GM10266 (cell line): ENCODE measurements around the gene CCDC33.
A peak's percentile ranks its signal among the peaks of the same experiment; 100 is the strongest.

ENCODE experiments used
- DNase-seq: peaks from one replicate; pipeline ENCODE4 v3.0.0; 2012; ENCODE audit errors: extremely low spot score
- TF ChIP-seq, protein P1 (sequence below): IDR thresholded peaks from 2 replicates; pipeline ENCODE4 v1.5.1; 2012; ENCODE audit warnings: mild to moderate bottlenecking, low read depth; ENCODE audit not compliant: control insufficient read depth, insufficient read depth; ENCODE audit errors: missing control alignments

The CCDC33 gene

DNA sequence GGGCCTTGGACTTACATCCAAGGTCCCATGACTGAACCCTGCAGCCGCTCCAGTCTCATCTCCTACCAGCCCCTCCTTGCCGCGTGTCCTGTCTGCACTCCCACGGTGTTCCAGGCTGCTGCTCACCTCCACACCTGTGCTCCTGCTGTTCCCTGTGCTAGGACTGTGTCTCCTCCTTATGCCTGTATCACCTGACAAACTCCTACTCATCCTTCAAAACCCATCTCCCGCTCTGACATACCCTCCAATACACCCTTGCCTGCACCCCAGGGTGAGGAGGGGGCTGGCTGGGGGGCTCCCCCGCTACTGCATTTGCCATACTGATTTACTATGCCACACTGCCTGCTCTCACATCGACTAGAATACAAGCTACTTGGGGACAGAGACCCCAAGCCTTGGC, 77.8 kb downstream of the CCDC33 start:
- TF ChIP-seq, protein P1, sequence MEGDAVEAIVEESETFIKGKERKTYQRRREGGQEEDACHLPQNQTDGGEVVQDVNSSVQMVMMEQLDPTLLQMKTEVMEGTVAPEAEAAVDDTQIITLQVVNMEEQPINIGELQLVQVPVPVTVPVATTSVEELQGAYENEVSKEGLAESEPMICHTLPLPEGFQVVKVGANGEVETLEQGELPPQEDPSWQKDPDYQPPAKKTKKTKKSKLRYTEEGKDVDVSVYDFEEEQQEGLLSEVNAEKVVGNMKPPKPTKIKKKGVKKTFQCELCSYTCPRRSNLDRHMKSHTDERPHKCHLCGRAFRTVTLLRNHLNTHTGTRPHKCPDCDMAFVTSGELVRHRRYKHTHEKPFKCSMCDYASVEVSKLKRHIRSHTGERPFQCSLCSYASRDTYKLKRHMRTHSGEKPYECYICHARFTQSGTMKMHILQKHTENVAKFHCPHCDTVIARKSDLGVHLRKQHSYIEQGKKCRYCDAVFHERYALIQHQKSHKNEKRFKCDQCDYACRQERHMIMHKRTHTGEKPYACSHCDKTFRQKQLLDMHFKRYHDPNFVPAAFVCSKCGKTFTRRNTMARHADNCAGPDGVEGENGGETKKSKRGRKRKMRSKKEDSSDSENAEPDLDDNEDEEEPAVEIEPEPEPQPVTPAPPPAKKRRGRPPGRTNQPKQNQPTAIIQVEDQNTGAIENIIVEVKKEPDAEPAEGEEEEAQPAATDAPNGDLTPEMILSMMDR: no peak
- DNase-seq: no peak

- DNase-seq: no peak
- TF ChIP-seq, protein P1: no peak
Measured at GRCh38 chr15:74314795-74315438, 78.8 kb downstream of the CCDC33 start.

DNA sequence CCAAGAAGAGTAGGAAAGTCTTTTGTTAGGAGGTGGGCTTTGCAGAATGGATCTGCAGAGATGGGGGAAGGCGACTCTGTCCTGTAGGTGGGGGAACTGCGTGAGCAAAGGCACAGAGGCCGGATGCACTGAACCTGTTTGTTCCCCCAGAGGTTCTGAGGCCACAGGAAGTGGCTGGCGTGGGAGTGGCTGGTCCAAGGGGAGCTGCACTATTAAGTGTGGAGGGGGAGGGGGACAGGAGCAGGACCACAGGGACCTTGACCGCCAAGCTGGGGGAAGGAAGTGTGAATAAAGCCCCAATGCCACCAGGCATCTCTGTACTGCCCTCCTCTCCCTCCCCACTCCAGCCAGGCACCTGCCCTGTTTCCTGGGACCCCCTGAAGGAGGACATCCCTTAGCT, 79.5 kb downstream of the CCDC33 start:
- TF ChIP-seq, protein P1: no peak
- DNase-seq: peak; percentile 59

GRCh38 chr15:74316141-74316540, 80.0 kb downstream of the CCDC33 start:
- DNase-seq: no peak
- TF ChIP-seq, protein P1: no peak

DNA sequence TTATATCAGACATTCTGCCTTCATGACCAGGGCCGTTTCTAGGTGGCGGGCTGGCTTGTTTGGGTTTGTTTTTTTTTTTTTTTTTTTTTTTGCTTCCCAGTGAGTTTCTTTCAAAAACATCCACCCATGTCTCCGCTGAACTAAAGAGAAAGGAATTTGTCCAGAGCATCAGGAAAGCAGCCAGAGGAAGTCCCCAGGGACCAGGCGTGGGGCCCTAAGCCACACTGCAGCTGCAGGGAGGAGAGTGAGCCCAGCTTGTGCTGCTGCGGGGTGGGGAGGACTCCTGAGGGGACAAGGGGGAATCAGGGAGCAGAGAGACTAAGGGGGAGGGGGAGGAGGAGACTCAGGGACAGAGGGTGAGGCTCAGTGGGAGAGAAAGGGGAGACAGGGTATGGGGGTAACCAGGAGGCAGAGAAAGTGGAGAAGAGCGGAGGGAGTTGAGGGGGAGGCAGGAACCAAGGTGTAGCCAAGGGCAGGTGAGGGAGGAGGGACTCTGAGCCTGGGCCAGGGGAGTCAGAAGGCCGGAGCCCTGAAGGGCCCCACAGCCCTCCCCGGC, 81.8 kb downstream of the CCDC33 start:
- DNase-seq: no peak
- TF ChIP-seq, protein P1: no peak

DNA sequence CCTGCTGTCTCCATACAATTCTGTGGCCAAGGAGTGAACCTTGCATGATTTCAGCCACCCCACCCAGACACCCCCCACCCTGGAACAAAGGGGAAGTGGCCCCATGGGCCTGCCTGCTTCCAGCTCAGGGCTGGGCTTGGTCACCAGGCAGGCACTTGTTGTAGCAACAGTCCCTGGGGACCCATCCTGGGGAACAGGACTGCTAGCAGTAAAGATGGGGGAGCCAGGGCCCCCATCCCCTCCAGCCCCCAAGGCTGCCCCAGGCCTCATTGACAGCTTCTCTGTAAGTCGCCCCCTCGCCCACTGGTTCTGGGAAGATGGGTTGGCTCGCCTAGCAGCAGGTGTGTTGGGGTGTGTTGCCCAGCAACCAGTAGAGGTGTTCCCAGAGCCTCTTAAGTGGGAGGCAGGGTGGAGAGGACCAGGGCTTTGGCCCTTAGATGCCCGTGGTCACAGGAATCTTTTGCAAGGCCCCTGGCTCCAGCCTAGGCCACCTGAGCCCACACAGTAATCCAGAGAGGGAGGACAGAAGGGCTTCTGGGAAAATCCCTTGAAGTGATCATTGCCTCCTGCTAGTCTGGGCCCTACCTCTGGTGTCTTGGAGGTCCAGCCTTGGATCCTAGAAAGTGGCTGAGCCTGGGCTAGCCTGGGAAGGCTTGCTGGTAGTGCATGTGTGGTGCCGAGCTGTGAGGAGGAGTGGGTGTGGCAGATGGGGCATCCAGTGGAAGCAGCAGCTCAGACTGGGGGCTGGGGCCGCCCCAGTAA, 82.4 kb downstream of the CCDC33 start:
- TF ChIP-seq, protein P1: no peak
- DNase-seq: no peak

DNA sequence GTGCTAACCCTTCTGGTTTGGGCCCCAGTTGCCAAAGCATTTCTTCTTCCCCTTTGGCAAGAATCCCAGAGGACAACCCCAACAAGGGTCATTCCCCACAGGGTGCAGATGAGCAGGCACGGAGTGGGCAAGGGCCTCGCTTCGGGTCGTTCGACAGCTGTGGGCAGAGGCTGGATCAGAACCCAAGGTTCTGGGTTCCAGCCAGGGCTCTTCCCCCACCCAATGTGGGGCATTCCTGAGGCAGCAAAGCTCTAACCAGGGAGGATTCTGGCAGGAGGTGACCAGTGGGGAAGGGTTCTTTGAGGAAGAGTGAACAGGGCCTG, 83.0 kb downstream of the CCDC33 start:
- DNase-seq: no peak
- TF ChIP-seq, protein P1: no peak
